ENCODE data around the gene BICD1.

Gene BICD1

DNA sequence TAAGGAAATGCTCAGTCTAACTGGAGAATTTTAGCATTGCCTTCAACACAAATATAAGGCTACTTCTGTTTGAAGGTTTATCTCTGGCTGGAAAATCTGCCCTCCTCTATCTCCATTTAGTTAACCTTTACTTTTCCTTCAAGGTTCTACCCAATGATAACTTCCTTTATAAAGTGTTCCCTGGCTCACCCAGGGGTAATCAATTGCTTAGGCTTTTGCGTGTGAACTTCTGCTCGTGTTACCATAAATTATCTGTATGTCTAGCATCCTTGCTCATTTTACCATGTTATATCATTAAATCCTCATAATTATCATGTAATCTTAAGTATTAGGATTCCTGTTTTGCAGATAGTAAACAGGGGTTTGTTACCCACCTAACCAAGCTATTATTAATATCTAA, 178.4 kb downstream of the BICD1 start:
- no peak for DNase-seq (ENCODE audit: low read depth)
- H3K4me3 ChIP-seq (replicated peaks; ENCODE audit: low read depth, low read length) = no peak overlapping the region
- TF ChIP-seq, protein P1, sequence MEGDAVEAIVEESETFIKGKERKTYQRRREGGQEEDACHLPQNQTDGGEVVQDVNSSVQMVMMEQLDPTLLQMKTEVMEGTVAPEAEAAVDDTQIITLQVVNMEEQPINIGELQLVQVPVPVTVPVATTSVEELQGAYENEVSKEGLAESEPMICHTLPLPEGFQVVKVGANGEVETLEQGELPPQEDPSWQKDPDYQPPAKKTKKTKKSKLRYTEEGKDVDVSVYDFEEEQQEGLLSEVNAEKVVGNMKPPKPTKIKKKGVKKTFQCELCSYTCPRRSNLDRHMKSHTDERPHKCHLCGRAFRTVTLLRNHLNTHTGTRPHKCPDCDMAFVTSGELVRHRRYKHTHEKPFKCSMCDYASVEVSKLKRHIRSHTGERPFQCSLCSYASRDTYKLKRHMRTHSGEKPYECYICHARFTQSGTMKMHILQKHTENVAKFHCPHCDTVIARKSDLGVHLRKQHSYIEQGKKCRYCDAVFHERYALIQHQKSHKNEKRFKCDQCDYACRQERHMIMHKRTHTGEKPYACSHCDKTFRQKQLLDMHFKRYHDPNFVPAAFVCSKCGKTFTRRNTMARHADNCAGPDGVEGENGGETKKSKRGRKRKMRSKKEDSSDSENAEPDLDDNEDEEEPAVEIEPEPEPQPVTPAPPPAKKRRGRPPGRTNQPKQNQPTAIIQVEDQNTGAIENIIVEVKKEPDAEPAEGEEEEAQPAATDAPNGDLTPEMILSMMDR (IDR thresholded peaks at IDR 0.05; ENCODE audit: low read length, missing control alignments) = no peak

DNA sequence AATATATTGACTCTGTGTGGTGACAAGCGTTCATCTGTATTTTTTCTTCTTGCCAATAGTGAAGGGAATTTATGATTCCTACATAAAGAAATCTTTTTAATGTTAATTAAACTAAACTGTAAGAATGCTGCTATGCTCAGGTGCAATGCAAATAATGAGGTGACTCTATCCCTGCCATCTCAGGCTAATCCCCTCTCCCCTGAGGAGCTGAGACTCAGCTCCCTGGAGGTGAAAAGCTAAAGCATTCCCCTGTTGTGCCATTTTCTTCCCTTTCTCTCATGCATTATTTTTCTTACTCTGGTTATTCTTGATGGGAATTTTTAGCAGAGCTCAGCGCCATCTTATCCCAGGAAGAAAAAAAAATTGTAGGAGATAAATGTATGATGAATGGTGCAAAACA, 178.8 kb downstream of the BICD1 start:
- TF ChIP-seq, protein P1 (IDR thresholded peaks at IDR 0.05; ENCODE audit: low read length, missing control alignments) = no peak
- H3K4me3 ChIP-seq (replicated peaks; ENCODE audit: low read depth, low read length) = no peak overlapping the region
- no peak for DNase-seq (ENCODE audit: low read depth)

GRCh38 chr12:32290411-32290810, 183.8 kb downstream of the BICD1 start:
- no peak for DNase-seq (ENCODE audit: low read depth)
- H3K4me3 ChIP-seq (replicated peaks; ENCODE audit: low read depth, low read length) = no peak overlapping the region
- TF ChIP-seq, protein P1 (IDR thresholded peaks at IDR 0.05; ENCODE audit: low read length, missing control alignments) = no peak

GRCh38 chr12:32292151-32292550, 185.5 kb downstream of the BICD1 start:
- no peak overlapping the region for H3K4me3 ChIP-seq (replicated peaks; ENCODE audit: low read depth, low read length)
- TF ChIP-seq, protein P1 (IDR thresholded peaks at IDR 0.05; ENCODE audit: low read length, missing control alignments) = no peak
- no peak for DNase-seq (ENCODE audit: low read depth)

DNA sequence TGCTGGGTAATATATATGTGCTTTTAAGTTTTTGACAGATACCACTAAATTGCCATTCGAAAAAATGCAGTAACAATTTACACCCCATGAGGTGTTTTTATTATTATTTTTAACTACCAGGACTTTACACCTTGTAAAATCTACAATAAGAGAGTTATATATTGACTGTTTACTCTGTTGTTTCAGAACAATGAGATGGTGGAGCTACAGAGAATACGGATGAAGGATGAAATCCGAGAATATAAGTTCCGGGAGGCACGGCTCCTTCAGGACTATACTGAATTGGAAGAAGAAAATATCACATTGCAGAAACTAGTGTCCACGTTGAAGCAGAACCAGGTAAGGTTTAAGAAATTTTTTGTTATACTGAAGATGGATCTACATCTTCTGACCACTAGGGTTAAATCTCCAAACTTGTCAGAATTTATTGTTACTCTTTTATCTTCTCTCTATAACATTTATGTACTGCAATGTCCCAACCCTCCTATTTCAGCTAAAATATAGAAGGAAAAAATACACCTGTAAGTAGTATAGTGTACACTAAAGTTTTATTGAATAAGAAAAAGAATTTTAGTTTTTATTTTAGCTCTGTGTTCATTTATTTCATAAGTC, 187.3 kb downstream of the BICD1 start:
- H3K4me3 ChIP-seq (replicated peaks; ENCODE audit: low read depth, low read length) = no peak overlapping the region
- TF ChIP-seq, protein P1 (IDR thresholded peaks at IDR 0.05; ENCODE audit: low read length, missing control alignments) = no peak
- DNase-seq (ENCODE audit: low read depth) = no peak

GRCh38 chr12:32296567-32296966, 189.9 kb downstream of the BICD1 start:
- H3K4me3 ChIP-seq (replicated peaks; ENCODE audit: low read depth, low read length) = no peak overlapping the region
- TF ChIP-seq, protein P1 (IDR thresholded peaks at IDR 0.05; ENCODE audit: low read length, missing control alignments) = no peak
- no peak for DNase-seq (ENCODE audit: low read depth)

DNA sequence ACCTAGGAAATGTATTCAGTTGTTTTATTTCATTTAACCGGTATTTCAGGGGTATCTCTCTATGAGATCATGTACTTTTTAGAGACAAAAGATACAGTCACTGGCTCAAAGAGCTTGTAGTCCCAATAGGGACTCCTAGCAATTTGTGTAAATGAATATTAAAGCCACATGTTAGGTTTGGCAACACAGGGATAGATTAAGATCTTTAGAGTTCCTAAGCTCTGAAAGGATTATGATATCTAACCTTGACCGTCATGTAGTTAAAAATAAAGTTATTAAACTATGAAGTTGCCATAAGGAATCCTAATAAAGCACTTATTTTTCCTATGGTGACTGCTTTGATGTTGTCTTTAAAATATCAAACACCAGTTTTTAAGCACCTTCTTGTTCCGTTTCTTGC, 192.3 kb downstream of the BICD1 start:
- H3K4me3 ChIP-seq (replicated peaks; ENCODE audit: low read depth, low read length) = no peak overlapping the region
- DNase-seq (ENCODE audit: low read depth) = no peak
- TF ChIP-seq, protein P1 (IDR thresholded peaks at IDR 0.05; ENCODE audit: low read length, missing control alignments) = no peak

Data from fibroblast of pulmonary artery (primary cell).